ENCODE results near the gene NUDT4B. TPM values are rescaled to one million over a fixed set of nuclear protein-coding genes. Genes with fewer than 3 reads are reported as not detected.
"Not testable (repeated sequence)": the region's sequence is repeated elsewhere in the genome, so short reads cannot be mapped to it uniquely, and the experiment has no call there.

The NUDT4B gene
- total RNA-seq, 1 experiment from 2014 or later: not detected

- H3K4ac ChIP-seq (ENCODE audit: low read depth, low read length); H3K23ac ChIP-seq (ENCODE audit: insufficient read length, low read depth, low read length); H2BK120ac ChIP-seq (ENCODE audit: low read depth, low read length, poor library complexity, severe bottlenecking); H2AFZ ChIP-seq (ENCODE audit: low read length); H3K79me1 ChIP-seq (ENCODE audit: insufficient read depth, low read depth, low read length, poor library complexity, severe bottlenecking); H3K79me2 ChIP-seq (ENCODE audit: insufficient read depth, low read length); H4K91ac ChIP-seq (ENCODE audit: insufficient read length, low read depth, low read length); H2BK12ac ChIP-seq (ENCODE audit: insufficient read length, low read depth, low read length); H3K4me1 ChIP-seq (ENCODE audit: insufficient read depth, low read length); H3K27ac ChIP-seq (ENCODE audit: insufficient read length, low read depth, low read length); H2AK5ac ChIP-seq (ENCODE audit: insufficient read length, low read length); H3K27me3 ChIP-seq (ENCODE audit: insufficient read depth, low read length); H3K4me2 ChIP-seq (ENCODE audit: insufficient read depth, insufficient read length, low read length); H2BK5ac ChIP-seq (ENCODE audit: insufficient read length, low read length); H3K9ac ChIP-seq (ENCODE audit: extremely low read depth, insufficient read length, low read length); H3K9me3 ChIP-seq (ENCODE audit: control insufficient read depth, low read depth, low read length); H3K23me2 ChIP-seq (ENCODE audit: insufficient read length, low read depth, low read length, poor library complexity, severe bottlenecking); H3K36me3 Mint-ChIP-seq (ENCODE audit: insufficient read depth in 1 of 3, low read depth in 3 of 3); H4K8ac ChIP-seq (replicated peaks; ENCODE audit: insufficient read length, low read depth, low read length); H3K14ac ChIP-seq (ENCODE audit: insufficient read depth, low read length); H3T11ph ChIP-seq (ENCODE audit: low read length); H3K18ac ChIP-seq (ENCODE audit: insufficient read length, low read depth, low read length); H3K27ac Mint-ChIP-seq; H3K4me1 Mint-ChIP-seq; DNase-seq; H3K56ac ChIP-seq (ENCODE audit: insufficient read length, low read depth, low read length); H2BK15ac ChIP-seq (ENCODE audit: low read depth, low read length); H4K5ac ChIP-seq (ENCODE audit: insufficient read length, low read depth, low read length); H4K20me1 ChIP-seq (ENCODE audit: control insufficient read depth, insufficient read depth, insufficient read length); H3K27me3 Mint-ChIP-seq (ENCODE audit: low read depth); H3K4me3 Mint-ChIP-seq; H2BK20ac ChIP-seq (ENCODE audit: low read depth, low read length, poor library complexity, severe bottlenecking); H3K9me3 Mint-ChIP-seq: not testable (repeated sequence)
- WGBS (ENCODE audit: extremely low coverage, insufficient read length, low lambda C conversion rate): no CpG with 5 or more reads among the region's 5 CpGs
Measured at GRCh38 chr1:148765238-148766019, 16.9 kb downstream of the NUDT4B start.

DNA sequence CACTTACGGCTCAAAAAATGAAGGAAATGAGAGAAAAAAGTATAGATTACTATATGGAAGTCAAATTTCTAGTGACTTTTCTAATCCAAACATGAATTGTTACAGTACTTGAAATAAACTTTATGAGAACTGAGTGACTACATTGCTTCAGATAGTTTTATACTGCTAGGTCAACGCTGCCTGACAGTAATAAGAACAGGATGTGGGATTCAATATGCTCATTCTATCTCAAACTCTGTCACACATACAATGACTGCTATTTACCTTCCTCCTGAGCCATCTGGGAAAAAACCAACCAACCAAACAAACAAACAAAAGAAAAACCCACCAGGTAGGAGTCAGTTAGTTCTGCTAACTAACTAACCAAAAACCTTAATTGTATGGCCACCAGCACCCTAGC lies 20.0 kb downstream of the NUDT4B start:
- not testable (repeated sequence) for H4K5ac ChIP-seq (ENCODE audit: insufficient read length, low read depth, low read length); H3K9me3 Mint-ChIP-seq; H3K14ac ChIP-seq (ENCODE audit: insufficient read depth, low read length); H3K56ac ChIP-seq (ENCODE audit: insufficient read length, low read depth, low read length); H3K23ac ChIP-seq (ENCODE audit: insufficient read length, low read depth, low read length); H3K23me2 ChIP-seq (ENCODE audit: insufficient read length, low read depth, low read length, poor library complexity, severe bottlenecking); H3K27ac Mint-ChIP-seq; H3K27me3 Mint-ChIP-seq (ENCODE audit: low read depth); H3K79me1 ChIP-seq (ENCODE audit: insufficient read depth, low read depth, low read length, poor library complexity, severe bottlenecking); H3K27ac ChIP-seq (ENCODE audit: insufficient read length, low read depth, low read length); H3K4ac ChIP-seq (ENCODE audit: low read depth, low read length); H3K9ac ChIP-seq (ENCODE audit: extremely low read depth, insufficient read length, low read length); H4K20me1 ChIP-seq (ENCODE audit: control insufficient read depth, insufficient read depth, insufficient read length); H2BK120ac ChIP-seq (ENCODE audit: low read depth, low read length, poor library complexity, severe bottlenecking); H3K18ac ChIP-seq (ENCODE audit: insufficient read length, low read depth, low read length); H3K4me2 ChIP-seq (ENCODE audit: insufficient read depth, insufficient read length, low read length); H3K4me3 Mint-ChIP-seq; H2AK5ac ChIP-seq (ENCODE audit: insufficient read length, low read length); H3K27me3 ChIP-seq (ENCODE audit: insufficient read depth, low read length); H2BK20ac ChIP-seq (ENCODE audit: low read depth, low read length, poor library complexity, severe bottlenecking); H2AFZ ChIP-seq (ENCODE audit: low read length); H2BK15ac ChIP-seq (ENCODE audit: low read depth, low read length); H3K9me3 ChIP-seq (ENCODE audit: control insufficient read depth, low read depth, low read length); H3K4me1 Mint-ChIP-seq; H2BK12ac ChIP-seq (ENCODE audit: insufficient read length, low read depth, low read length); H3K36me3 Mint-ChIP-seq (ENCODE audit: insufficient read depth in 1 of 3, low read depth in 3 of 3); H4K8ac ChIP-seq (replicated peaks; ENCODE audit: insufficient read length, low read depth, low read length); H3T11ph ChIP-seq (ENCODE audit: low read length); H3K4me1 ChIP-seq (ENCODE audit: insufficient read depth, low read length); H4K91ac ChIP-seq (ENCODE audit: insufficient read length, low read depth, low read length); H3K79me2 ChIP-seq (ENCODE audit: insufficient read depth, low read length); H2BK5ac ChIP-seq (ENCODE audit: insufficient read length, low read length); DNase-seq
- no CpG with 5 or more reads among the region's 2 CpGs for WGBS (ENCODE audit: extremely low coverage, insufficient read length, low lambda C conversion rate)
